ENCODE data around the gene TBC1D23.
A peak's percentile ranks its signal among the peaks of the same experiment; 100 is the strongest.
"Not testable (repeated sequence)": the region's sequence is repeated elsewhere in the genome, so short reads cannot be mapped to it uniquely, and the experiment has no call there.

The TBC1D23 gene

DNA sequence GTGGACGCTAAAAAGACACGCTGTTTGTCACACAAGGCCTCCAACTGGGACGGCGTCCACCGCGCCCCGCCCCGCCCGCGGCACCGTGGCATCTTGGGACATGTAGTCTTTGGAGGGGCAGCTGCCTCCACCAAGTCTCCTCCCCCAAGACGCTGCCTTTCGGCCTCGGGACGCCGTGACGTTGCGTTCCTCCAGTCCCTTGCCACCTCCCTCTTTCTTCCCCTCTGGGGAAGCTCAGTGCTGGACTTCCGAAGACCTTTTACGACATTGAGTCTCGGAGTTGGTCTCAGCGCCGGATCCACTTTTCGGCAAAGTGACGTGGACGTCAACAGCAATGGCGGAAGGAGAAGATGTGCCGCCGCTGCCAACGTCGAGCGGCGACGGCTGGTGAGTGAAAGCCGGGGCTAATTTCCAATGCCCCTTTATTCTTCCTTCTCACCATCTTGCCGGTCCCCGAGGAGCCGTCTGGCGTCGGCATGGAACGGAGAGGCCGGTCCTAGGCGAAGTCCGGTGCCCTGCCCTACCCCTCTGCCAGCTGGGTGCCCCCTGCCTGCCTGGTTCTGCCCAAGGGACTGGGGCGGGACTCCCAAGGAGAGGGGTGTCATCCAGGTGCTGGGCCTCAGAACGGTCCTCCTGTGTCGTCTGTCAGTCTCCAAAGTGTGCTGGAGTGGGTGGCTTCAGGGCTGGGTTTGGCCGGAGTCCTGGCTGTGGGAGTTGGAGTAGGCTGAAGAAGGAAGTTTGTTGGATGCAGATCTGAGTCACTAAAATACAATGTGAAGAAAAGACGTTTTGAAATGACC, at the start of gene TBC1D23:
TBC1D23 (plus strand) TSS at position 308 of the 800 bp plus-strand sequence; CDS start at position 335, 27 bp downstream.
- peak; percentile 100 for DNase-seq (ENCODE audit: low read depth)

DNA sequence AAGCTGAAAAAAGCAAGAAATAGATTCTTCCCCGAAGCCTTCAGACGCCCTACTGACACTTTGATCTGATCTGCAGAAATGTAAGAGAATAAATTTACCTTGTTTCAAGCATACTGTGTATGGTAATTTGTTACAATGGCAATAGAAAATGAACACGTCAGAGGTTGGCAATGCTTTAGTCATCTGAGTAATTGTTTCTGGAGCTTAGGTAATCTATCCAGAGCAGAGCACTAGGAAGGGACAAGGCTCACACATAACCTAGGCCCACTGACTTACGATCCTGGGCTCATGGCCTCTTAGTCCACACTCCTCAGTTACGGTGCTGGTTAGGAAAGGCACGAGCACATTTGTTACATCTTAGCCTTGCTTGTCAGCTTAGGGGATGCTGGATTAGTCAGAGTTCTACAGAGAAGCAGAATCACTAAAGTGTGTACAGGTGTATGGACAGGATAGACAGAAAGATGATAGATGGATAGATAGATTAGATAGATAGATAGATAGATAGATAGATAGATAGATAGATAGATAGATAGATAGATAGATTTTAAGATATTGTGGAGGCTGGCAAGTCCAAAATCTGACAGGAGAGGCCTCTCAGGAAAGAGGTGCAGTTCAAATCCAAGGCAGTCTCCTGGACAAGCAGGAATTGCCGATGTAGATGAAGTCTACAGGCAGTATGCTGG, 46.8 kb upstream of the TBC1D23 start:
- DNase-seq (ENCODE audit: low read depth), result peak; percentile 30

DNA sequence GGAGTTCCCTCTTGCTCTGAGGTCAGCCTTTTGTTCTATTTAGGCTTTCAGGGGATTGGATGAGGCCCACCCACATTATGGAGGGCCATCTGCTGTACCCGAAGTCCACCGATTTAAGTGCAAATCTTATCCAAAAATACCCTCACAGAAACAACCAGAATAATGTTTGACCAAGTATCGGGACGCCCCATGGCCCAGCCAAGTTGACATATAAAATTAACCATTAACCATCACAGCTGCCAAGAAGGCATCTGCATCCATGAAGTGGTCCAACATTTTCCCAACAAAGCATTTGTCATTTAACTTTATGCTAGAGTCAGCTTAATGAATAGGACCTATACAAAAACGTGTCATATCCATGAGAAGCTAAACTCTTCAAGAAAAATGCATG, 46.2 kb upstream of the TBC1D23 start:
- DNase-seq (ENCODE audit: low read depth), result no peak

DNA sequence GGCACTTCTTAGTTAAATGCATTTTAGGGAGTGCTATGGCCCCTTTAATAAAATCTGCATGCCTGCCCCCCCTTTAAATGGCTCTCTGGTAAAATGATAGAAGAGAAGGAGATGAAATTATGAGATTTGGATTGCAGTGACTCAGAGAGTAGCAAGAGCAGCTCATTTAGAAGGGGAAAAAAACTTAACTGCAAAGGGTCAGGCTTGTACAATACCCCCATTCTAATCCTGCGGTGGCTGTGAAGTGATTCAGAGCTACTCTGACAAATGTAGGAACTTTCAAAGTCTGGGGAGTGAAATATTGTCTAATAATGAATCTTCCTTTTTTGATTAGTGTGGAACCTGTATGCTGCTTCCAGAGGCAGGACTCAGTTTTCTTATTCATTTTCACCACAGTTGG, 44.1 kb upstream of the TBC1D23 start:
- DNase-seq (ENCODE audit: low read depth), result peak; percentile 48

DNA sequence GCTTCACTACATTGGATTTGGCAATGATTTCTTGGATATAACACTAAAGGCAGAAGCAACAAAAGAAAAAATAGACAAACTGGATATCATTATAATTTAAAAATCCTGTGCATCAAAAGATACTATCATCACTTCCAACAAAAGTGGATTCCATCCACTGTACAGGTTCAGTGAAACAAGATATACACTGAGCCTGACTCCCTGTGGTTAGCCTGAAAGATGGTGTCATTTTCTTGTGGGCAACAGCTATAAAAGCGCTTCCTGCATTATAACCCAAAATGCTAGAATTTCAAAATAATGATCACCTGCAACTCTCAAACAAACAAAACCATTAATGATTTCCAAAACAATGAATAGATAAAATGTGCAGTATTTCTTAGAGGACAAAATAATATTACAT, 39.6 kb upstream of the TBC1D23 start:
- DNase-seq (ENCODE audit: low read depth), result no peak

DNA sequence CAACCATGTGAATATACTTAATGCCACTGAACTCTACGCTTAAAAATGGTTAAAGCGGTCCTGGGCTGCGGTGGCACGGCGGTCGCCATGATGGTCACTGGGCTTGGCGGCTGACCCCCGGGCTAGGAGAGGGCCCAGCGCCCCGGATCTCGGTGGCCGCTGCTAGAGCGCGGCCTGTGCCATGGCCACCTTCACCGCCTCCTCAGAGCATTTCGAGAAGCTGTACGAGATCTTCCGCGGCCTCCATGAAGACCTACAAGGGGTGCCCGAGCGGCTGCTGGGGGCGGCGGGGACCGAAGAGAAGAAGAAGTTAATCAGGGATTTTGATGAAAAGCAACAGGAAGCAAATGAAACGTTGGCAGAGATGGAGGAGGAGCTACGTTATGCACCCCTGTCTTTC, 35.6 kb upstream of the TBC1D23 start:
- no peak for DNase-seq (ENCODE audit: low read depth)

DNA sequence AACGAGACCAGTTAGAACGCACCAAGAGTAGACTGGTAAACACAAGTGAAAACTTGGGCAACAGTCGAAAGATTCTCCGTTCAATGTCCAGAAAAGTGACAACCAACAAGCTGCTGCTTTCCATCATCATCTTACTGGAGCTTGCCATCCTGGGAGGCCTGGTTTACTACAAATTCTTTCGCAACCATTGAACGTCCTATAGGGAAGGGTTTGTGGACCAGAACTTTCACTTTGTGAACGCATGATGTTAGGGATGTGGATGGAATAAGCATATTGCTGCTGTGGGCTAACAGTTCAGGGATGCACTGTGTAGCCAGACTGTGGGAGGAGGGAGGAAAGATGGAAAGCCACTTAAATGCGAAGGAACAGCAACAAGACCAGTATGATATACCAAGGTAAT, 34.9 kb upstream of the TBC1D23 start:
- no peak for DNase-seq (ENCODE audit: low read depth)

DNA sequence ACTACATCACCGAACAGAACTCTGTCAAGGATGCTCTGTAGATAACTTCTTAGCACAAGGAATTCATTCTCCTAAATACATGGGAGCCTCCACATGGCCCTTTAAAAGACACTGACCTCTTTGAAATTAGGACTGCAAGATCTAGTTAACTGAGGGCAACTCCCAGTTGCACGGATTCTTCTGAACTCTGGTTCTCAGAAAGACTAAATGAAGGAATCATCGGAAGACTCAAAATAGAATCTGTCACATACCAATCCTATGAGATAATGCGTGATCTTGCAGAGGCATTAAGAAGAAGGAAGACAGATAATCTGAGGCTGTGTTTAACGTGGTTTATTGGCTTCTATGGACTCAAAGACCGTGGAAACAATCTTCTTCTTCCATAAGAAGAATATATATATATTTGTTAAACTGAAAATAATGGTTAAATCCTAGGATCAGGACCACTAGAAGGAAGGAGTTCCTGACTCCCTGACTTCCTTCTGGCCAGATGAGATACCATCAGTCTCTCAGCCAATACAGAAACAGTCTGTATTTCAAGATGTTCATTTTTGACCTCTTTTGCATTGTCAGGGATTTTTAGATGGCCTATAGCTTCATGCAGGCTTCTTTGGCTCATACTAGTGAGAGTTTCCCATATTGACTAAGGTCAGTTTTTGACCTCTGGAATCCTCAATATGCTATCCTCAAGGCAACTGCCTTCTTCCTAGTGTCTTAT, 33.9 kb upstream of the TBC1D23 start:
- peak; percentile 93 for DNase-seq (ENCODE audit: low read depth)

DNA sequence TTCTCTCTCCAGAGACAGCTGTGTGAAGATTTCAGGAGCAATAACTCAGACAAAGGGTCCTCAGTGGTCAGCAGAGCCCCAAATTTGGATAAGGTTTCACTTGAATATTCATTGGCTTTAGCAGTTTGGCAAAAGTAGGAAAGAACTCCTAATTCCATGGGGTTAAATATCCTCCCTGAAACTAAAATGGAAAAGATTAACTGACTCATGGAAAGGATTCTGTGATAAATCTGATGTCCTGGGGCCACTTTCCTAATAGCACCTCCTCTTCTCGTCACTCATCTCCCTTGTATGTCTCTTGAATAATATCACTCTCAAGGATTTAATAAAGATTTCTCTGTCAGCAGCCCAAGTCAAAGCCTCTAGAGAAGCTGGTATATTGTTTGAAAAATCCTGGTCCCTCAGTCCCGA, 33.3 kb upstream of the TBC1D23 start:
- peak; percentile 50 for DNase-seq (ENCODE audit: low read depth)

DNA sequence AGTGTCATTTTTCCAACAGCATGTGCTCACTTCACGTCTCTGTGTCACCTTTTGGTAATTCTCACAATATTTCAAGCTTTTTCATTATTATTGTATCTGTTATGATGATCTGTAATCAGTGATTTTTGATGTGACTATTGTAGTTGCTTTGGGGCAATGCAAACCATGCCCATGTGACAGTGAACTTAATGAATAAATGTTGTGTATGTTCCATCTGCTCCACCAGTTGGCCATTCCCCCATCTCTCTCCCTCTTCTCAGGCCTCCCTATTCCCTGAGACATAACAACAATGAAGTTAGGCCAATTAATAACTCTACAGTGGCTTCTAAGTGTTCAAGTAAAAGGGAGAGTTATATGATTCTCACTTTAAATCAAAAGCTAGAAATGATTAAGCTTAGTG, 32.5 kb upstream of the TBC1D23 start:
- DNase-seq (ENCODE audit: low read depth), result no peak

DNA sequence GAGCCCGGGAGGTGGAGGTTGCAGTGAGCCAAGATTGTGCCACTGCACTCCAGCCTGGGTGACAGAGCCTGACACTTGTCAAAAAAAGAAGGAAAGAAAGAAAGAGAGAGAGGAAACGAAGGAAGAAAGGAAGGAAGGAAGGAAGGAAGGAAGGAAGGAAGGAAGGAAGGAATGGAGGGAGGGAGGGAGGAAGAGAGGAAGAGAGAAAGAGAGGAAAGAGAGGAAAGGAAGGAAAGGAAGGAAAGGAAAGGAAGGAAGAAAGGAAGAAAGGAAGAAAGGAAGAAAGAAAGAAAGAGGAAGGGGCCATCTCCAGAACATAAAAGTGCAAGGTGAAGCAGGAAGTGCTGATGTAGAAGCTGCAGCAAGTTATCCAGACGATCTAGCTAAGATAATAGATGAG, 31.6 kb upstream of the TBC1D23 start:
- not testable (repeated sequence) for DNase-seq (ENCODE audit: low read depth)

DNA sequence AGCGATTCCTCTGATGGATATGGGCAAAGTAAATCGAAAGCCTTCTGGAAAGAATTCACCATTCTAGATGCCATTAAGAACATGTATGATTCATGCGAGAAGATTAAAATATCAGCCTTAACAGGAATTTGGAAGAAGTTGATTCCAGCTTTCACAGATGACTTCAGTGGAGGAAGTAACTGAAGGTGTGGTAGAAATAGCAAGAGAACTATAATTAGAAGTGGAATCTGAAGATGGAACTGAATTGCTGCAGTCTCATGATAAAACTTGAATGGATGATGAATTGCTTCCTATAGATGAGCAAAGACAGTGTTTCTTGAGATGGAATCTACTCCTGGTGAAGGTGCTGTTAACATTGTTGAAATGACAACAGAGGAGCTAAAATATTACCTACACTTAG, 30.1 kb upstream of the TBC1D23 start:
- peak; percentile 74 for DNase-seq (ENCODE audit: low read depth)

DNA sequence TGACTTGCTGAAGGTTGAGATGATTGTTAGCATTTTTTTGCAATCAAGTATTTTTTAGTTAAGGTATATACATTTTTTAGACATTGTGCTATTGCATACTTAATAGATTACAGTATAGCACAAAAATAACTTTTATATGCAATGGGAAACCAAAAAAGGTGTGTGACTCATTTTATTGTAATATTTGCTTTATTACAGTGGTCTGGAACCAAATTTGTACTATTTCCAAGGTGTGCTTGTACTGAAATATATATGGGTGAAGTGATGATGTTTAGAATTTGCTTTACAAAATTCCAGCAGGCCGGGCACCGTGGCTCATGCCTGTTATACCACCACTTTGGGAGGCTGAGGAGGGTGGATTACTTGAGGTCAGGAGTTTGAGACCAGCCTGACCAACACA, 29.1 kb upstream of the TBC1D23 start:
- peak; percentile 63 for DNase-seq (ENCODE audit: low read depth)

DNA sequence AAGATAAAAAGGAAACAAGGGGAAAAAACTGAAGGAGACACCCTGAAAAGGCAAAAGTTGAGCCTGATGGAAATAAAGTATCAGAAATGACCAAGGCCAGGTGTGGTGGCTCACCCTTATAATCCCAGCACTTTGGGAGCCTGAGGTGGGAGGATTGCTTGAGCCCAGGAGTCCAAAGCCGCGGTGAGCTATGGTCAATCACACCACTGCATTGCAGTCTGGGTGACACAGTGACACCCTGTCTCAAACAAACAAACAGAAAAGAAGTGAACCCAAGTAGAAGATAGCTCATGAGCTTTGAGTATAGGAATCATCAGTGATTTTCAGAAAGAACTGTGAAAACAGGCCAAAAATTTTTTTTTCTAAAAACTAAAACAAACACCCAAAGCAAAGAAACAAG, 26.4 kb upstream of the TBC1D23 start:
- DNase-seq (ENCODE audit: low read depth), result no peak

DNA sequence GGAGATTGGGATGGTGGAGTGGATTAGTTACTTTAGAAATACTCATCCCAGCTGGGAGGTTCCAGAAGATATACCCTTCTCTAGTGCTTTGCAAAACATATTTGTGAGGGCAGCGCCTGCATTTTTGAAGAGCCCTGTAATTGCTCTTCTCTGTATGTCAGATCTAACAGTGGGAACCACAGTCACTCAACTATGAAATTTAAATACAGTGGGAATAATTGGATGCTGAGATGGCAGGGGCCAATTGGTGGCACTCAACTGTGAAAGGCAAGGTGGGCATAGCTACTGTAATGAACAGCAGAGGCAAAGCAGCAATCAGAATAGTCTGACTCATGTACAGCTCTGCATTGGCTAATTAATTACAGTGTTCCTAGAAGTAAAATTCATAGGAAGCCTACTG, 22.2 kb upstream of the TBC1D23 start:
- no peak for DNase-seq (ENCODE audit: low read depth)

DNA sequence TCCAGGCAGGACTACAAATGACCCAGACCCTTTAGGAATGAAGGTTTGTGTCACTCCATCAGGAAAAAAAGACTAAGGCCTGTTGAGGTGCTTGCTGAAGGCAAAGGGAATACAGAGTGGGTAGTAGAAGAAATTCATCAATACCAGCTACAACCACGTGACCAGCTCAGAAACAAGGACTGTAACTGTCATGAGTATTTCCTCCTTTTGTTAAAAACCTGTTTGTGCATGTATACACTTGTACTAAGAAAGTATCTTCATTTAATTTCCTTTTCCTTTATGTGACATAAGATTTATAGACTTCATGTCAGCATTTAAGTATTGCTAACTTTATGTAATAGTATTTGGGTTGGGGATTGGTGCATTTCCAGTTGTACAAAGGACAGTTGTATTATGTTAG, 18.3 kb upstream of the TBC1D23 start:
- DNase-seq (ENCODE audit: low read depth), result not testable (repeated sequence)

DNA sequence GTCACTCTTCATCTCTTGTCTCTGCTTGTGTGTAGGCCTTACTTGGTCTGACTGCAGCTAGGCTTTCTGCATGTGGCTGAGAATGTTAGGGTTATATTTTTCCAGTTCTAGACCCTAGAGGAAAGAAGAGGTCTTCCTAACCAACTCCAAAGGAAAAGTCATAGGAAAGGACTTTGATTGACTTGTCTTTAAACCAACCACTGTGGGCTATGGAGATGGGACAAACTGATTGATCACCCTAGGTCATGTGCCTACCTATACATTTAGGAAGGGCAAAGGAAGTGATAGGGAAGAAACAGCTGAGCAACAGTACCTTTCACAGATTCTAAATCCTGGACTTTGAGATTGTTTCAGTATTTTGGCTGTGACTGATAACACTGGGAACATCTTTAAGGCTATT, 16.5 kb upstream of the TBC1D23 start:
- DNase-seq (ENCODE audit: low read depth), result no peak

DNA sequence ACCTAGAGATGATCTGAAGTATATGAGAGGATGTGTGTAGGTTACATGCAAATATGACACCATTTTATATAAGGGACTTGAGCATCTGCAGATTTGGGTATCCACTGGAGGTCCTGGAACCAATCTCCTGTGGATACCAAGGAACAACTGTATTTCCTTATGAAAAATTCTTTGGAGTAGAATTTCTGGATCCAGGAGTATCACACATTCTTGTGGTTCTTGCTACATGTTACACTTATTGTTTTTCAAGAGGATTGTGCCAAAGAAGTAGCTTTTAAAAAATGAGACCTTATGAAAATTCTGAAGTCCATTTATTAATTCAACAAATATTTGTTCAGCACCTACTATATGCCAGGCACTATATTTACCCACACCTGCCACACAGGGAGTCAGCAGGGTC, 15.7 kb upstream of the TBC1D23 start:
- DNase-seq (ENCODE audit: low read depth), result peak; percentile 48

DNA sequence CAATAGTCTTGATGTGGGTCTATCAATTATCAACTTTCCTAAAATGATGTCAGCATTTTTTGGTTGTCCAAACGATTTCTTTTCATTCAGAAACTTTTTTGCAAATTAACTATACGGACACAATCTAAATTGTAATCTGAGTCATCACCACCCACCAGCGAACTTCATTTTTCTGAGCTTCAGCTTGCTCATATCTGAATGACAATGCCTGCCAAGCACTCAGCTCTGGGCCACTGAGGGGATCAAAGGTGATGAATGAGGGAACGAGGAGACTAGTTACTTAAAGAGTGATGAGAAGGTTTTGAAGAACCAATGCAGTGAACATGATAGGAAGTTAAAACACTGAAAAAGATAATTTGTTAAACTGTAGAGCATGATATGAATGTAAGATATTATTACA, 14.9 kb upstream of the TBC1D23 start:
- DNase-seq (ENCODE audit: low read depth), result peak; percentile 78

DNA sequence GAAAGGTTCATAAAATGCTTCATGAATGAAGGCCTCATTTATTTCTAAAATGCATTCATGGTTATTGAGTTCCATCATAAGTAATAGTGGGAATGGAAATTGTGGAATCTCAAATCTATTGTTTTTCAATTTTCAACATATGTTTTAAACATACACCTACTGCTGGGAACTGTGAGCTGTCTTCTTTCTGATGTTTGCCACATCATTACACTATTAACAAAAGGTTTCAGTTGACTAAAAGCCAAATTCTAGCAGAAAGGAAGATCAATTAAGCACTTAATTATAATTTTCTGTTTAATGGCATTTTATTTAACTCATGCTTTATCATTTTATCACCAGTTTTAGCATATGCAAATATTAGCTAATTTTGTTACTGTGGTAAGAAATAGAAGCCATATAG, 13.8 kb upstream of the TBC1D23 start:
- no peak for DNase-seq (ENCODE audit: low read depth)

DNA sequence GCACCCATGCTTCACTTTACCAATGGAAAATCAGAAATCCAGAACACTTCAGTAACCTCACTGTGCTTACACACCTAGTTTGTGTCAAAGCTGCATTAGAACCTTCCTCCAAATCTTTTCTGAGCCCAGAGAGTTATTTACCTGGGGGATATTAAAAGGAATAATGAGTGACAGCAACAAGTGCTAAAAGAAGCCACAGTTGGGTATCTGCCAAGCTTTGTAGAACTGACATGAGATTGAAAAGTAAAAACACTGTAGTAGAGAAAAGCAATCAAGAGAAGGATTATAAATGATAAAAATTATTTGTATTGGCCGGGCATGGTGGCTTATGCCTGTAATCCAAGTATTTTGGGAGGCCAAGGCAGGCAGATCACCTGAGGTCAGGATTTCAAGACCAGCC, 8.8 kb upstream of the TBC1D23 start:
- DNase-seq (ENCODE audit: low read depth), result no peak

DNA sequence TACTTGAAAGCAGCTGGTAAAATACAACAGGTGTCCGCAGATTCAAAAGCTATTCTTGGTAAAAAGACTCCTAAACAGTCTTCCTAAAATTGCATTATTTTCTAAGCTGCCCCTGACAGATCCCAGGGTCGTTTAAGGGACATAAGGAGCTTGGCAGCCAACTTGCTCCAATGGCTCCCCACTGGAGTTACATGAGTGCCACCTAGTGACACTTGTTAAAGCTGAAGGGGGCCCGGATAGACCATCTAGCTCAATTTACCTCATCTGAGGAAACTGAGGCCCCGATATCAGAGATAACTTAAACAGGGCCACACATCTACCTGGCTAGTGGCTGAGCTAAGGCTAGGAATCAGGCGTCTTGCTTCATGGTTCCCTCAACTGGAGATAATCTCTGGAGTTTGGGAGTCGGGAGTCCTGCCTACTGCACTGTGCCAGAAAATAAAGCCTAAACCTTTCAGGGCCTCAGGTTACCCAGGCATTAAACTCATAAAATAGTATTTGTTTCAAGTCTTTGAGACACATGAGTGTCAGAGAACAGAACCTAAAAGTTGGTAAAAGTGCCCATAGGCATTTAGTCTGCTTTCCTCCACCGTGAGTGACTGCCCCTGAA, 6.5 kb upstream of the TBC1D23 start:
- peak; percentile 81 for DNase-seq (ENCODE audit: low read depth)

DNA sequence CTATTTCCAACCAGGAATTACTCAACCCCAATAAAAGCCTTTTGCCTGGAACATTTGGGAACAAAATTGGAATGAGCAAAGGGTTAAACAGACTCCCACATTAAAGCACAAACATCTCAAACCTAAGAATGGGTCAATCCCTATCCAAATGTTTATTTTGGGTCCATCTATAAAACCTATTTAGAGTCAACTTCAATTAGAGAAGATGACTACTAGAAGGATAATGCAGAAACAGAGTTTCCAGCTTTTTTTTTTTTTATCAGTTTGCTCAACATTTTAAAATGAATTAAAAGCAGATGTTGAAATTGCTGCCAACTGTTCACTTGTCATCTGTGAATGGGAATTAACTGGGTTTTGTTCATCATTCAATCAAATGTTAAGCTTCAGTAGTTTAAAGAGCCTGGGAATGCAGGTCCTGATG, 4.1 kb upstream of the TBC1D23 start:
- peak; percentile 75 for DNase-seq (ENCODE audit: low read depth)

Measured in EH (cell line).